NB4 (cell line): ENCODE measurements around the gene NDUFB10.

Experiments used
- CTCF ChIP-seq: IDR thresholded peaks from one replicate; pipeline ENCODE4 v1.5.1; 2012; ENCODE audit warnings: low read depth, low read length
- POLR2A ChIP-seq: IDR thresholded peaks from 2 replicates; pipeline ENCODE4 v1.6.1; 2011; ENCODE audit warnings: mild to moderate bottlenecking; ENCODE audit not compliant: insufficient read length; ENCODE audit errors: extremely low read depth
- TF ChIP-seq, protein P1 (sequence below): IDR thresholded peaks from 2 replicates; pipeline ENCODE4 v1.6.1; 2011; ENCODE audit warnings: low read depth, low read length

GRCh38 chr16:1990101-1990350, 30.7 kb downstream of the NDUFB10 start:
- TF ChIP-seq, protein P1, sequence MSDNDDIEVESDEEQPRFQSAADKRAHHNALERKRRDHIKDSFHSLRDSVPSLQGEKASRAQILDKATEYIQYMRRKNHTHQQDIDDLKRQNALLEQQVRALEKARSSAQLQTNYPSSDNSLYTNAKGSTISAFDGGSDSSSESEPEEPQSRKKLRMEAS = no peak
- no peak for TF ChIP-seq CTCF
- no peak for TF ChIP-seq POLR2A
